Gastrocnemius medialis (tissue), 4 donors: ENCODE results near the gene TMEM18. TPM values are rescaled to one million over a fixed set of nuclear protein-coding genes. Genes with fewer than 3 reads are reported as not detected.

ENCODE experiments used
- ATAC-seq, 2 donors: fragments of 150-250 bp; one replicate each; pipeline ENCODE4 v1.9.1; 2016
- DNase-seq, 2 donors: peaks; one replicate each; pipeline ENCODE4 v3.0.0-alpha.2; 2019
- H3K27ac ChIP-seq, 4 donors: fragments of 200-600 bp; sonication (generic); 1 replicate in 1 of 4; 2 replicates in 3 of 4; pipeline ENCODE4 v1.5.1; 2016 to 2018; ENCODE audit warnings: mild to moderate bottlenecking in 2 of 4, moderate library complexity in 1 of 4
- H3K27me3 ChIP-seq, 3 donors: fragments of 200-600 bp; sonication (generic) in 2 of 3; 1 replicate in 1 of 3; 2 replicates in 2 of 3; pipeline versions ENCODE4 v1.5.1 to v1.6.0; 2016 to 2019; ENCODE audit warnings: mild to moderate bottlenecking in 1 of 3, moderate library complexity in 1 of 3
- H3K36me3 ChIP-seq, 2 donors: fragments of 200-600 bp; sonication (generic) in 1 of 2; one replicate each; pipeline ENCODE4 v1.5.1; 2017 to 2018
- H3K4me1 ChIP-seq, 2 donors: fragments of 200-600 bp; sonication (generic) in 1 of 2; one replicate each; pipeline ENCODE4 v1.5.1; 2016 to 2017; ENCODE audit warnings: mild to moderate bottlenecking in 2 of 2
- H3K4me3 ChIP-seq, 4 donors: fragments of 200-600 bp; sonication (generic) in 3 of 4; 1 replicate in 1 of 4; 2 replicates in 3 of 4; pipeline ENCODE4 v1.5.1; 2016 to 2019; ENCODE audit warnings: mild to moderate bottlenecking in 2 of 4
- H3K9me3 ChIP-seq, 3 donors: fragments of 200-600 bp; sonication (generic) in 2 of 3; 1 replicate in 1 of 3; 2 replicates in 2 of 3; pipeline ENCODE4 v1.5.1; 2016 to 2019
- POLR2A ChIP-seq, 2 donors: fragments of 450-650 bp; IDR thresholded peaks; one replicate each; pipeline ENCODE4 v1.6.1; 2017; ENCODE audit warnings: antibody characterized with exemption in 2 of 2, mild to moderate bottlenecking in 2 of 2, moderate library complexity in 2 of 2
- in situ Hi-C, 4 donors: fragments of 200-750 bp; cut with MboI; loops; one replicate each; pipeline versions ENCODE4 v1.15.0 to v1.8.0; 2017; ENCODE audit warnings: low sequenced_read_pairs in 4 of 4
- intact Hi-C: fragments of 100-400 bp; cut with DNase I; formaldehyde crosslinking; loops from one replicate; pipeline ENCODE4 v1.15.1; 2023; ENCODE audit warnings: low total_unique reads
- total RNA-seq, 4 donors: library from RNA; depleted of rRNA; stranded (reverse); fragments of >200 nt; gene quantifications; one replicate each; pipeline versions ENCODE4 v1.1.0 to v1.2.3, GENCODE V29; 2016
- TF ChIP-seq, protein P1 (sequence below), 5 experiments: fragments of 450-650 bp in 3 of 5; fragments of 200-600 bp in 2 of 5; sonication (generic) in 2 of 5; IDR thresholded peaks in 4 of 5; conservative IDR thresholded peaks in 1 of 5; 1 replicate in 4 of 5; 2 replicates in 1 of 5; pipeline ENCODE4 v1.5.1; 2016 to 2019; ENCODE audit warnings: antibody characterized with exemption in 5 of 5, mild to moderate bottlenecking in 3 of 5, moderate library complexity in 3 of 5

The TMEM18 gene
- total RNA-seq, 4 donors from 2014 or later, result 9.0 to 26.1 (median 12.3) TPM

GRCh38 chr2:671072-671471 is 6.1 kb downstream of the TMEM18 start:
- H3K9me3 ChIP-seq, result no peaks in the 10 kb centered on the region
- H3K27ac ChIP-seq, result no peak overlapping the region
- peaks cover 0 to 9% of the 10 kb centered on the region in 2 donors for H3K4me1 ChIP-seq
- intact Hi-C loops, result no loop called here
- ATAC-seq (no peak), DNase-seq (no peak)
- peaks cover 0 to 35% of the 10 kb centered on the region in 2 donors for H3K36me3 ChIP-seq
- H3K27me3 ChIP-seq, result no peaks in the 10 kb centered on the region
- H3K4me3 ChIP-seq, result no peak overlapping the region
- TF ChIP-seq, protein P1, sequence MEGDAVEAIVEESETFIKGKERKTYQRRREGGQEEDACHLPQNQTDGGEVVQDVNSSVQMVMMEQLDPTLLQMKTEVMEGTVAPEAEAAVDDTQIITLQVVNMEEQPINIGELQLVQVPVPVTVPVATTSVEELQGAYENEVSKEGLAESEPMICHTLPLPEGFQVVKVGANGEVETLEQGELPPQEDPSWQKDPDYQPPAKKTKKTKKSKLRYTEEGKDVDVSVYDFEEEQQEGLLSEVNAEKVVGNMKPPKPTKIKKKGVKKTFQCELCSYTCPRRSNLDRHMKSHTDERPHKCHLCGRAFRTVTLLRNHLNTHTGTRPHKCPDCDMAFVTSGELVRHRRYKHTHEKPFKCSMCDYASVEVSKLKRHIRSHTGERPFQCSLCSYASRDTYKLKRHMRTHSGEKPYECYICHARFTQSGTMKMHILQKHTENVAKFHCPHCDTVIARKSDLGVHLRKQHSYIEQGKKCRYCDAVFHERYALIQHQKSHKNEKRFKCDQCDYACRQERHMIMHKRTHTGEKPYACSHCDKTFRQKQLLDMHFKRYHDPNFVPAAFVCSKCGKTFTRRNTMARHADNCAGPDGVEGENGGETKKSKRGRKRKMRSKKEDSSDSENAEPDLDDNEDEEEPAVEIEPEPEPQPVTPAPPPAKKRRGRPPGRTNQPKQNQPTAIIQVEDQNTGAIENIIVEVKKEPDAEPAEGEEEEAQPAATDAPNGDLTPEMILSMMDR (IDR thresholded peaks at IDR 0.05 in 4 of 5, conservative IDR thresholded peaks at IDR 0.05 in 1 of 5), result no peak
- TF ChIP-seq POLR2A (IDR thresholded peaks at IDR 0.05), result no peak
- in situ Hi-C loops, result no loop called here

DNA sequence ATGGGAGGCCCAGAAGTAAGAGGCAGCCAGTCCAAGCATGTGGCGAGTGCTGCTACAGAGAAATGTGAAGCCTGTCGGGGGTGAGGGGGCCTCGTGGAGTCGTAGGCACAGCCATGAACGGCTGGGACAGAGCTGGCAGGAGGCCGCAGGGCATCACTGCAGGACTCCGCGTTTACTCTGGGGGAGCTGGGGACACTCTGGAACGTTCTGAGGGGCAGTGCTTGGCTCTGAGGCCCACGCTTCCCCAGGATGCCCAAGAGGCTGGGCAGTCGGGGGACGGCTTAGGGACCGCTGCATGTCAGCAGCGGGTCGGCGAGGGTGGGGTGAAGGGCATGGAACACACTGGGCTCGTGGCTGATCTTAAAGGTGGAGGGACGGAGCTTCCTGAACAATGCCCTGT is 6.6 kb downstream of the TMEM18 start:
- Histone ChIP-seq H3K4me1 (peaks cover 0 to 4% of the 10 kb centered on the region in 2 donors), H3K4me3 (no peak overlapping the region), H3K9me3 (no peaks in the 10 kb centered on the region), H3K27ac (no peak overlapping the region), H3K36me3 (peaks cover 0 to 39% of the 10 kb centered on the region in 2 donors), H3K27me3 (no peaks in the 10 kb centered on the region)
- DNase-seq (no peak), ATAC-seq (no peak)
- intact Hi-C loops (no loop called here), in situ Hi-C loops (no loop called here)
- no peak for TF ChIP-seq POLR2A (IDR thresholded peaks at IDR 0.05)
- TF ChIP-seq, protein P1 (IDR thresholded peaks at IDR 0.05 in 4 of 5, conservative IDR thresholded peaks at IDR 0.05 in 1 of 5), result no peak

DNA sequence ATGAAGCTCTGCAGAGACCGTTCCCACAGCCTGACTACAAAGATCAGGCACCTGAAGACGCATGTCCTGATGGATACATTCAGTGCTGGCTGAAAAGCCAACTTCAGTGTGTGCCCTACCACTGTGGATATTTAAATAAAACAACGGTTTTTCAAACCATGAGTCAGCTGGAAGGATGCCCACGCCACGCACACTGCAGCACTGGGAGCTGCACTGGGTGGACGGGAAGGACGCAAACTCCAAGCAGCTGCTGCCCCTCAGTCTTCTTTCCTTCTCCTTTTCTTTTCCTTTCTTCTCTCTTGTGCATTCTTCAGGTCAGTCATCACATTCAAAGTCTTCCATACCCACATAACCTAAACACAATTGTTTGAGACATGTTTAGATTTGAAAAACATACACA is 7.9 kb downstream of the TMEM18 start:
- intact Hi-C loops (no loop called here), in situ Hi-C loops (no loop called here)
- no peak overlapping the region for H3K4me3 ChIP-seq
- no peak overlapping the region for H3K27ac ChIP-seq
- no peaks in the 10 kb centered on the region for H3K9me3 ChIP-seq
- TF ChIP-seq, protein P1 (IDR thresholded peaks at IDR 0.05 in 4 of 5, conservative IDR thresholded peaks at IDR 0.05 in 1 of 5), result no peak
- no peak for TF ChIP-seq POLR2A (IDR thresholded peaks at IDR 0.05)
- ATAC-seq (no peak), DNase-seq (no peak)
- H3K4me1 ChIP-seq, result no peaks in the 10 kb centered on the region
- peaks cover 0 to 39% of the 10 kb centered on the region in 2 donors for H3K36me3 ChIP-seq
- no peaks in the 10 kb centered on the region for H3K27me3 ChIP-seq

- intact Hi-C loops (no loop called here), in situ Hi-C loops (no loop called here)
- Histone ChIP-seq H3K4me3 (no peak overlapping the region), H3K27ac (no peak overlapping the region), H3K9me3 (no peaks in the 10 kb centered on the region), H3K36me3 (peaks cover 0 to 47% of the 10 kb centered on the region in 2 donors), H3K4me1 (no peaks in the 10 kb centered on the region), H3K27me3 (no peaks in the 10 kb centered on the region)
- DNase-seq, result no peak
- no peak for ATAC-seq
- TF ChIP-seq POLR2A (IDR thresholded peaks at IDR 0.05), result no peak
- TF ChIP-seq, protein P1 (IDR thresholded peaks at IDR 0.05 in 4 of 5, conservative IDR thresholded peaks at IDR 0.05 in 1 of 5), result no peak
These were observed 9.2 kb downstream of the TMEM18 start for GRCh38 chr2:668000-668398.

- in situ Hi-C loops (no loop called here), intact Hi-C loops (no loop called here)
- H3K27ac ChIP-seq, result no peak overlapping the region
- H3K4me3 ChIP-seq, result no peak overlapping the region
- H3K9me3 ChIP-seq, result no peaks in the 10 kb centered on the region
- ATAC-seq (peak in 1 of 2 donors; percentile 53), DNase-seq (no peak)
- no peaks in the 10 kb centered on the region for H3K27me3 ChIP-seq
- peaks cover 0 to 45% of the 10 kb centered on the region in 2 donors for H3K36me3 ChIP-seq
- H3K4me1 ChIP-seq, result no peaks in the 10 kb centered on the region
- TF ChIP-seq POLR2A (IDR thresholded peaks at IDR 0.05), result no peak
- TF ChIP-seq, protein P1 (IDR thresholded peaks at IDR 0.05 in 4 of 5, conservative IDR thresholded peaks at IDR 0.05 in 1 of 5), result peak in 3 of 5 experiments; percentile 19 to 48 (median 20)
These were observed 9.7 kb downstream of the TMEM18 start for GRCh38 chr2:667332-667999.
